Occipital lobe (tissue), 2 donors: ENCODE measurements around the gene MRTFA. TPM values are rescaled to one million over a fixed set of nuclear protein-coding genes. Genes with fewer than 3 reads are reported as not detected.
"Not testable (repeated sequence)": the region's sequence is repeated elsewhere in the genome, so short reads cannot be mapped to it uniquely, and the experiment has no call there.

Experiments
- DNase-seq: peaks from one replicate; lab custom pipeline; 2025; lab: John Stamatoyannopoulos, UW
- total RNA-seq: library from RNA; depleted of rRNA; stranded (reverse); fragments of >200 nt; gene quantifications from one replicate; pipeline ENCODE4 v1.2.3, GENCODE V29; 2014

MRTFA gene
- total RNA-seq, 1 donor from 2014 or later = 33.4 TPM

DNA sequence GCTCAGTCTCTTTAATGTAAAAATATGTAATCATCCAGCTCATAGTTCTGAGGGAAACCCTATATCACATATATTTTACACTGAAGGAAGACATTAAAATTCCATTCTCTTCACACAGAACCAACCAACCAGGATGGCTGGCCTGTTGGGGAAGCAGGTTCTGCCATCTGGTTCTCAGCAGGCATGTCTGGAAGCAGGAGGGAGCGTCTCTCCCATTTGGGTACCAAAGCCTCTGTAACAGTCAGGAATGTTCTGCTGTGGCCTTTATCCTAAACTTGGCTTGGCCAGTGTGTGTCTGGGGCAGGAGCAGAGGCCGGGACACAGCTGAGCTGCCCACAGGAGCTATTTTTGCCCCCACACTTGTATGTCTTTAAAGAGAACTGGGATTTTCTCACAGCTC, 236.9 kb downstream of the MRTFA start:
- DNase-seq = no peak

DNA sequence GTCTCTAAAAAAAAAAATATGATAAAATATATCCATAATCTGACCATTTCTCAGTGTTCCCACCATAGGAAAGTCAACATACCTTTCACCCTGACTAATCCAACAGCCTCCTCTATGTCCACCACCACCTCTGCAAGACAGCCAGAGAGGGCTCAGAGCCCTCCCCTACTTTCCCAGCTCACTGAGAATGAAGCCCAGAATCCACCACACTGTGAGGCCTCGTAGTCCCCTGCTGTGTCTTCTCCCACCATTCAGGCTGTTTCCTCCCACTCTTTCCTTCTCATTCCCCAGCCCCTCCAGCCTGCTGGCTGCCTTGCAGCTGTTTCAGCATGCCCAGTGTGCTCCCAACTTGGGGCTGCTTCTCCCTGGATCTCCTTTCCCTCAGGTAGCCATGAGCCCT, 239.1 kb downstream of the MRTFA start:
- no peak for DNase-seq

DNA sequence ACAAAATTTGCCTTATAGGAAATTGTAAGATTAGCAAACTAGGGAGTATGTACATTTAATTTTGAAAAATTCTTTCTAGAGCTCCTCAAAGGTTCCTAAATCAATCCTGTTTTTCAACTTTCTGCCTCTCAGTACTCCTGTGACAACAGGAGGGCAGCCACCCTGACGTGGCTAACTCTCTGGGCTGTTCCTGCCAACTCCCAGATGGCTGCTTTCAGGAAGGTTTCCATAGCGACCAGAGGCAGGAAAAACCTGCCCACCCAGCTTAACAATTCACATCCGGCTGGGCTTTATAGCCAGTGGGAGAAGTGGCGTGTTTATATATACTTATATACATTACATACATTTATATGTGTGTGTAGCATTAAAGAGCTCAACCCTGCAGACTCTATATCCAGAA, 239.6 kb downstream of the MRTFA start:
- DNase-seq = no peak

DNA sequence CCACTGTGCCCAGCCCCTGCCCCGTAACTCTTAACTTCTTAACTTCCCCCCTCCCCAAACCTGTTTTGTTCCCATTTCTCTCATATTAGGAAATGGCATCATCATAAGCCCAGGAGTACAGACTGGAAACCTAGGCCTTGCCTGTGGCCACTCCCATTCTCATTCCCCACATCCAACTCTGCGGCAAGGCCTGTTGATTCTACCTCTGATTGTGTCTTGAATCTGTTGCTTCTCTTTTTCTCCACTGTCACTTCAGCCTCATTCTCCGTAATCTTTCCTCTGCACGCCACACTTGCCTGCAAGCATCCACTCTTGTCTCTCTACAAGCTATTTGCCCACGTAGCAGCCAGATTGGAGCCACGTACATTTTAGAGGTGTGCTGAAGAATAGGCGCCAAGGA, 240.9 kb downstream of the MRTFA start:
- no peak for DNase-seq

DNA sequence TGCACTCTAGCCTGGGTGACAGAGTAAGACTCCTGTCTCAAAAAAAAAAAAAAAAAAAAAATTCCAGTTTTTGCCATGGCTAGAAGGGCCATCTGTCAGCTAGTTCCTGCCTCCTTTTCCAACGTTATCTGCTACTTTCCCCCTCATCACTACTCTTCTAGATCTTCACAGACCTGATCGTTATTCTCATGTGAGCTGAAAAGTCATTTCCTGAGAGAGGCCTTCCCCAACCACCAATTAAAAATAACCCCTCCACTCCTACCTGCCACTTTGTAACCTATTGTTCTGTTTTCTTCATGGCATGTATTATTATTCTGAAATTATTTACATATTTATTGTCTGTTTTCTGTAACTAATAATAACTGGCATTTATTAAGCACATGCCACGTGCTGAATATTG, 241.9 kb downstream of the MRTFA start:
- DNase-seq = no peak

DNA sequence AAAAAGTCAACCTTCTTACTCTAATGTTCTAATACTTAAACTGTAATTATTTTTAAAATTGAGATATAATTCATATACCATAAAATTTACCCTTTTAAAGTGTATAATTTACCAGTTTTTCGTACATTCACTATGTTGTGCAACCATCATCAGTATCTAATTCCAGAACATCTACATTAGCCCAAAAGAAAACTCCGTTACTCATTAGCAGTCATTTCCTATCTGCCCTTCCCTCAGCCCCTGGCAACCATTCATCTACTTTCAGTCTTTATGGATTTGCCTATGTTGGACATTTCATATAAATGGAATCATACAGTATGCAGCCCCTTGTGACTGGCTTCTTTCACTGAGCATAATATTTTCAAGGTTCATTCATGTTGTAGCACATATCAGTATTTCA, 243.9 kb downstream of the MRTFA start:
- DNase-seq = no peak

DNA sequence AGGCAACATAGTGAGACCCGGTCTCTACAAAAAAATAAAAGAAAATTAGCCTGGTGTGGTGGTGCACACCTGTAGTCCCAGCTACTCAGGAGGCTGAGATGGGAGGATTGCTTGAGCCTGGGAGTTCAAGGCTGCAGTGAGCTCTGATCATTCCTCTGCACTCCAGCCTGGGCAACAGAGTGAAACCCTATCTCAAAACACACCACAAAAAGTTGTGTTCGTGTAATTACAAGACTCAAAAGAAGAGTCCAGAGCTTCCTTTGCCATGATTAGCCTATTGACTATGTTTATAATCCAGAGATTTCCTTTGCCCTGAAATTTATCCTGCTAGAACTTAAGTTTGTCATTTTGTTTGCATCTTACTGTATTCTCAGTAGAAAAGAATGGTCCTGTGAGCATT, 245.1 kb downstream of the MRTFA start:
- DNase-seq = no peak

DNA sequence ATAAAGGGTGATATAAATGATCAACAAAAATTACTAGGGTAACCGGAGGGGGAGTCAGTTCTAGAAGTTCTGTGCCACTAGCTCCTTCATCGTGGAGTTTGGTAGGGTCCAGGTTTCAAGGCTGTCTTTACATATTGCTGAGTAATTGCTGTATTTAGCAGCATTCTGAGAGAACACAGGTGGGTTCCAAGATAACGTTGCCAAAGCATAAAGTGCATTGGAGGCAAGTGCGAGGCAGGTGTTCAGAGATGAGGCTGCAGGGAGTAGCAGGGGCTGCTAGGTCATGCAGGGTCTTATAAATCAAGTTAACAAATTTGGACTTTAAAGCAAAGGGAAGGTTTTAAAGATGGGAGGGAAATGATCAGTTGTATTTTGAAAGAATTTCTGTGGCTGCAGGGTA, 248.3 kb downstream of the MRTFA start:
- DNase-seq = no peak

DNA sequence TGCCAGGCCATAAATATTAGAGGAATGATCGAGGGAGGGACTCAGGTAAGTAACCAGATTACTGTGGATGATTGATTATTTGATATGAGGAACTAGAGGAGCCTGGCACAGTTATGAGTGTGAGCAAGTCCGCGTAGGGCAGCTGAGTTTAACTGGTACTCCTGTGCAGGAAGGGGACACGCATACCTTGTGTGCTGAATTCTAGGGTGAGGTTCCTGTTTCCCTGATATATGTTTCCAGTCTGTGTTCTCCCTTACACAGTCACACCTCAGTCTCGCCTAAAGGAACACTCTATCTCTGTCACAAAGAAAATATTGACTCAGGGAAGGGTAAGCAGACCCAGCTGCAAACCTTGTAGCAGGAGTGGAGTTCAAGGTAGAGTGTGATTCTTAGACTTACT, 248.8 kb downstream of the MRTFA start:
- DNase-seq = no peak

DNA sequence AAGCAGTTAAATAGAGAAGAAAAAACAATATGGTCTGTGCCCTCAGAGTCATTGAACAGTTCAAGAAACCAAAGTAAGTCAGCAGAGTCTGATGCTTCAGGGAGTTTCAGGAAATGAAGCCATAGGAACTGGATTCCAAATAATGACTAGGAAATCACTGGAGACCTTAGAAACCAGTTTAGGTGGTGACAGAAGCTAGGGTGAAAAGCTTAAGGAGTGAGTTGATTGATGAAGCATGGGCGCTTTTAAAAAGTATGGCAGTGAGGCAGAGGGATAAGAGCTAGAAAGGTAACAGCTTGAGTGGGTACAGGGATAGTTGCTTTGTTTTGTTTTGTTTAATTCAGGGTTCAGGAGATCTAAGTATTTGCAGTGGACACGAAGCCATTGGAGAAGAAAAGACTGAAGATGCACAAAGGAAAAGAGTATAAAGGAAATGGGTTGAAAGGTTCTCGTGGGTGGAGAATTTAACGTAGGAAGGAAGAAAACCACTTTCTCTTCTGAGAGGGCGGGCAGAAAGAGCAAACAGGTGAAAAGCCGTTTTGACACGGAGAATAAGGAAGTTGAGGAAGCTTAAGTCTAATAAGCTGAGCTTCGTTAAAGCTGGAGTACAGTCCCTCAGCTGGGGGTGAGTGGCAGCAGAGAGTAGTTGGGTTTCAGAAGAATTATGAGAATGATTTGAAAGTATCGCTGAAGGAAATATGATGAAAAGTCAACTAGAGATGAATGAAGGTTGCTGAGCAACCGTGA, 251.3 kb downstream of the MRTFA start:
- no peak for DNase-seq

DNA sequence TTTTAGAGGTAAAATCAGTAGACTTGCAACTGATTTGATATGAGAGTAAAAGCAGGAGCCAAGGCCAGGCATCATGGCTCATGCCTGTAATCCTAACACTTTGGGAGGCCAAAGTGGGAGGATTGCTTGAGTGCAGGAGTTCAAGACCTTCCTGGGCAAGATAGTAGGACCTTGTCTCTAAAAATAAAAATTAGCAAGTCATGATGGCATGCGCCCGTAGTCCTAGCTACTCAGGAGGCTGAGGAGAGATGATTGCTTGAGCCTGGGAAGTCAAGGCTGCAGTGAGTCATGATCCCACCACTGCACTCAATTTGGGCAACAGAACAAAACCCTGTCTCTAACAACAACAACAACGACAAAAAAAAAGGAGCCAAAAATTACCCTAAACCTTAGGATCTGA, 252.6 kb downstream of the MRTFA start:
- DNase-seq = no peak

DNA sequence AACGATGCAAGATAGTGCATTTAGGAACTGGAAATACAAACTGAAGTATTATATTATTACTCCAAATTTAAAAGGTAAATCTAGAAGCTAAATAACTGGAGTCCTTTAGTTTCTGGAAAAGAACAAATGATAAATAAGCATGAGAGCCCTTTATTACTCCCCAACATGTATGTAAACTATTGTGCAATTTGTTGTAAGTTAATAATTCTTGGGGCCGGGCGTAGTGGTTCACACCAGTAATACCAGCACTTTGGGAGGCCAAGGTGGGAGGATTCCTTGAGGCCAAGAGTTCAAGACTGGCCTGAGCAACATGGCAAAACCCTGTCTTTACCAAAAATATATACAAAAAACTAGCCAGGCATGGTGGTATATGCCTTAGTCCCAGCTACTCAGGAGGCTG, 255.1 kb downstream of the MRTFA start:
- DNase-seq = no peak

DNA sequence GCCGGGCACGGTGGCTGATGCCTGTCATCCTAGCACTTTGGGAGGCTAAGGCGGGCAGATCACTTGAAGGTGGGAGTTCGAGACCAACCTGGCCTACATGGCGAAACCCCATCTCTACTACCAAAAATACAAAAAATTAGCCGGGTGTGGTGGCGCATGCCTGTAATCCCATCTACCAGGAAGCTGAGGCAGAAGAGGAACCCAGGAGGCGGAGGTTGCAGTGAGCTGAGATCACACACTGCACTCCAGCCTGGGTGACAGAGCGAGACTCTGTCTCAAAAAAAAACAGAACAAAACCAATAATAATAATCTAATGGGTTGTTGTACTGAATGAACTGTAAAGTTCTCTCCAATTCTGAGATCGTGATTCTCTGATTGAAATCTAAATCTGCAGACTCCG, 258.1 kb downstream of the MRTFA start:
- not testable (repeated sequence) for DNase-seq

DNA sequence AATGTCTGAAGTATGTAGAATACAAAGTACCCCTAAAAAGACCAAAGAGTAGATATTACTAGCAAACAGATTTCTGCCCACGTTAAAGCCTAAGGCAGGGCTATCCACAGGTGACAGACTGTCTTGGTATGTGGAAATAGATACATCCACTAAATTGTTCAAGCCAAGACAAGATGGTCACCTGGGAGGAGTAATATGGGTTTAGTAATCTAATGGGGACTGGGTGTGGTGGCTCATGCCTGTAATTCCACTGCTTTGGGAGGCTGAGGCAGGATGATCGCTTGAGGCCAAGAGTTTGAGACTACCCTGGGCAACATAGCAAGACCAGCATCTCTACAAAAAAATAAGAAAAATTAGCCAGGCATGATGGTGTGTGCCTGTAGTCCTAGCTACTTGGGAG, 258.6 kb downstream of the MRTFA start:
- DNase-seq = no peak

DNA sequence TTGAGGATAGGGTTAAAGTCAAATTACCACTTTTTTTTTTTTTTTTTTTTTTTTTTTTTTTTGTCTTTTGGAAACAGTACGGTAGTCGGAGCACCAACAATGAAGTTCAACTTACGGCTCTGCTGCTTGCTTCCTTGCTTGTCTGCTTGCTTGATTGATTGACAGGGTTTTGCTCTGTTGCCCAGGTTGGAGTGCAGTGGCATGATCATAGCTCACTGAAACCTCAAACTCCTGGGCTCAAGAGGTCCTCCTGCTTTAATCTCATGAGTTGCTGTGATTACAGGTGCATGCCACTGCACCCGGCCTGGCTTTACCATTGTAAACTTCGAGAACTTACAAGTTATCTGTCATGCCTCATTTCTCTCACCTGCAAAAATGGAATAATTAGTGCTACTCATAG, 260.4 kb downstream of the MRTFA start:
- no peak for DNase-seq

DNA sequence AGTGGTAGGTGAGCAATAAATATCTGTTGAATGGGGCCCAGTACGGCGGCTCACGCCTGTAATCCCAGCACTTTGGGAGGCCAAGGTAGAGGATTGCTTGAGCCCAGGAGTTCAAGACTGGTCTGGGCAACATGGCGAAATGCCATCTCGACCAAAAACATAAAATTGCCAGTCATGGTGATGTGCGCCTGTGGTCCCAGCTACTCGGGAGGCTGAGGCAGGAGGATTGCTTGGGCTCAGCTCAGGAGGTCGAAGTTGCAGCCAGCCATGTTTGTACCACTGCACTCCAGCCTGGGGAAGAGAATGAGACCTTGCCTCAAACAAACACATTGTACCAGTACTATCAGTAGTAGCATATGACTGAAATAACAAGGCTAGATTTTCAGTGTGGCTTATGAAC, 262.0 kb downstream of the MRTFA start:
- no peak for DNase-seq

DNA sequence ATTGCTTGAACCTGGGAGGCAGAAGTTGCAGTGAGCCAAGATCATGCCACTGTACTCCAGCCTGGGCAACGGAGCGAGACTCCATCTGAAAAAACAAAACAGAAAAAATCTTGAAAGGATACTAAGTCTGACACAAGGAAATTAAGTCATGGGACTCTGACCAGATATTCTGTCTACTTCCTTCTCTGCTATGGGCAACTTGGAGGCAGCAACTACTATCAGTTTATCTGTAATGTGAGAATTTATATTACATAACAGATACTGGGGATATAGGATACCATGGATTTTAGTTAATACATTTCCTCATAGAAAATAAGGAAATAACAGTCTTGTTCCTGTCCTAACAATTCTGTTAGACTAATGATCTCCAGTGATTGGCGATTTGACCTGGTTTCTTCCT, 267.7 kb downstream of the MRTFA start:
- no peak for DNase-seq

DNA sequence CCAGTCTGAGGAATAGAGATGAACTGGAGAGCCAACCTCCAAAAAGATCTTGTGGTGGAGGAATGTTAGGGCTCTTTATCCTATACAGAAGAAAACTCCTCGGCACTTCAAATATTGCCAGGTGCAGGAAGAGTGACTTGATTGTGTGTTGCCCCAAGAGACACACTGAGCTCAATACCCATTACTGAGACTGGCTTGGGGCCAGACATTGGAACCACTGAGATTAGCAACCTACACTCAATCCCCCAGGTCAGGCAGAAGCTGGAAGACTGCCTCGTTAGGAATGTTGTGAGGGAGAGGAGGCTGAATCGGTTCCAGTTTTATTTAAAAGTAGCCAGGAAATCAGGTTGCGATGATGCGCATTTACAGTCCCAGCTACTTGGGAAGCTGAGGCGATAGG, 268.5 kb downstream of the MRTFA start:
- DNase-seq = no peak

DNA sequence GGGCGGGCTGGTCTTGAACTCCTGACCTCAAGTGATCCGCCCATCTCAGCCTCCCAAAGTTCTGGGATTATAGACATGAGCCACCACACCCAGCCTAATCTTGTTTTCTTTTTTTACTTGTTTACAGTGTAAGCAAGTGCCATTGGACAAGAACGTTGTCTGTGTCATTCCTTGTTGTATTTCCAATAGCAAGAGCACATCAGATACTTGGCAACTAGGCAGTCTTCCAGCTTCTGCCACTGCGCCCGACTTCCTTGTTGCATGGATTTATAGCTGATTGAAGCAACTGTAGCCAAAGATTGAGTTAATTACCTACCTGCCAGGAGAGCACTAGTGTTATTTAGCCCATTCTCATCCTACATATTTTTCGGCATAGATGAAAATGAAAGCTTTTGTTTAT, 269.2 kb downstream of the MRTFA start:
- no peak for DNase-seq

DNA sequence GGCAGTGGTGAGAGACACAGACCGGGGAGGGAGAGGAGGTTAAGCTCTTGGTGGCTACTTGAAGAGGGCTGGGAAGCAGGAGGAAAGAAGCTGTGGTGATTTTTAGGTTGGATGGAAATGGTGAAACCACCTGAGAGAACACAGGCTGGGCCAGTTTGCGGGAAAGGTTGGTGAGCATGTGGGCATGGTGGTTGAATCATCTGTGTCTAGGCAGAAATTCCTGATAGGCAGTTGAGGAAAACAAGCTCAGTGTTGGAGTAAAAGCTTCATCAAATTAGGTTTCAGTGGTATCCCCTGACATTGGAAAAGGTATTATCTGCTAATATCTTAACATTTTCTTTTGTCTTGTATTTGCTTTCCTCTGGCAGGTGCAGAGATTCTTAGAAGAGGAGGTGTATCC, 270.5 kb downstream of the MRTFA start:
- DNase-seq = no peak

DNA sequence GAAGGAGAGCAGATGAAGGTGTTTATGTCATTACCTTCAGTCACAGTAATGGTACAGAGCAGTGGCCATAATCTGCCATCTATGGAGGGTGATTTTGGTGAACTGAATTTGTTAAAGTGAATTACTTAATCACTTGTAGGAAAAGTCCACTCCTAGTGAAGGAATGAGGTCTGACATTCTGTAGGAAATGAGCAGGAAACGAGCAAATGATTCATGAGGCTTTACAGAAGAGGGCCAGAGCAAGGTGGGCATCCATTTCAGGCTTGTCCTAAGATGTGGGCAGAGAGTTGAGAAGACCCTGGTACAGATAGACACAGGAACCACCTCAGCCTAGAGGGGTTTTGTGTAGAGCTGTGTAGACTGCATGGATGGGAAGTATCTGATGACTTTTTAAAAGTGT, 272.1 kb downstream of the MRTFA start:
- no peak for DNase-seq

DNA sequence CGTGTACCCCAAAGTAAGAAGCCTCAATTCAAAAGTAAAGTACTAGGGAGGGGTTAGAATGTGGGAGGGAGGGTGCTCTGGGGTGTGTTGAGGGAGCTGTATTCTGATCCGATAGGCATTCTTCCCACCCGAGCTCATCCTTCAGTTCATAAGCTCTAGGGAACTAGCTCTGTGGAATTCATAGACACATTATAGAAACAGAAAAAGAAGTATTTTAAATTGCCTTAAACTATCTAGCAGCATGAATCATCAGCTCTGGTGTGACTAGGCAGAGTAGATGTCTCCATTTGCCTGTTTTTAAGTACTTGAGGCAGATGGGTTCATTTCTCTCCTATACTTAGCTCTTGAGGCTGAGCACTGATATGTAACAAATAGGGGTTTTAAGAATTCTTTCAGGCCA, 273.5 kb downstream of the MRTFA start:
- no peak for DNase-seq

DNA sequence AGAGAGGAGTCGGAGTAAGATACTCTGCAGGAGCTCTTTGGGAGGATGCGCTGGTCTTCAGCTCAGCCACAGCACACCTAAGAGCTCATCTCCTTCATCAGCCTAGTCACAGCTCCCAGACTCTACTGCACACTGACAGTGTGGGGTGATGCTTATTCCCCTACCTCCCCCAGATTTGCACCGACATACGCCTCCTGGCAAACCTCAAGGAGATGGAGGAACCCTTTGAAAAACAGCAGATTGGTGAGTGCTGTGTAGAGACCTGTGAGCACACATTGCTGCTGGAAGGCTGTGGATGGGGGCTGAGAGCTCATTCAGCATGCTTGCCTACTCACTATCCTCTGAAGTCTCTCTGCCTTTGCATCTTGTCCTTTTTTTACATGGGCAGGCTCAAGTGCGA, 275.4 kb downstream of the MRTFA start:
- no peak for DNase-seq
